Measurements from ENCODE around the gene SGF29. TPM values are rescaled to one million over a fixed set of nuclear protein-coding genes. Genes with fewer than 3 reads are reported as not detected.
"Not testable (repeated sequence)": the region's sequence is repeated elsewhere in the genome, so short reads cannot be mapped to it uniquely, and the experiment has no call there.

SGF29 gene
- total and polyA plus RNA-seq, 2 of the 8 experiments (the other 6 are each of a cell fraction or from before 2014, with no cell fraction given): 3.1 to 22.7 TPM

- H3K18ac ChIP-seq (ENCODE audit: extremely low read depth, low read length); H2BK5ac ChIP-seq (ENCODE audit: low read depth, low read length); H2AK5ac ChIP-seq (ENCODE audit: low read depth, low read length); FAIRE-seq; H3K23me2 ChIP-seq (ENCODE audit: low read depth, low read length); H3K79me2 ChIP-seq (ENCODE audit: control insufficient read depth in 1 of 2, insufficient read depth in 2 of 2, low read length in 2 of 2); H3K56ac ChIP-seq (replicated peaks; ENCODE audit: insufficient read length, low read depth, low read length); H3K27ac ChIP-seq (ENCODE audit: low read depth, low read length); H4K5ac ChIP-seq (ENCODE audit: insufficient read length, low read depth, low read length); H3K23ac ChIP-seq (ENCODE audit: insufficient read length); H3K4me3 ChIP-seq (ENCODE audit: extremely low read depth in 1 of 4, insufficient read depth in 2 of 4, low read depth in 3 of 4, low read length in 4 of 4); H3K36me3 ChIP-seq (ENCODE audit: control insufficient read depth in 2 of 4, insufficient read depth in 4 of 4, low read length in 3 of 4); H3K14ac ChIP-seq (ENCODE audit: insufficient read length); H2AFZ ChIP-seq (ENCODE audit: low read length); H2BK12ac ChIP-seq (ENCODE audit: low read depth, low read length); H3K4ac ChIP-seq (replicated peaks; ENCODE audit: insufficient read length, low read depth, low read length); H2BK15ac ChIP-seq (ENCODE audit: low read length); H3K79me1 ChIP-seq (ENCODE audit: low read depth, low read length); H4K91ac ChIP-seq (replicated peaks; ENCODE audit: insufficient read length, low read length); DNase-seq (ENCODE audit: low read depth in 1 of 2, low spot score in 2 of 2); H2BK120ac ChIP-seq (replicated peaks; ENCODE audit: low read depth, low read length); H4K20me1 ChIP-seq (replicated peaks in 1 of 2; ENCODE audit: control insufficient read depth in 1 of 2, insufficient read depth in 2 of 2, low read length in 2 of 2); H3K27me3 ChIP-seq (replicated peaks in 1 of 4; ENCODE audit: control insufficient read depth in 3 of 4, extremely low read depth in 1 of 4, insufficient read depth in 3 of 4, low read length in 3 of 4); CTCF ChIA-PET (ENCODE audit: partially characterized antibody); H3K4me2 ChIP-seq (ENCODE audit: insufficient read depth in 1 of 2, low read depth in 2 of 2, low read length in 2 of 2); H3K9me3 ChIP-seq (ENCODE audit: insufficient read depth in 2 of 2, low read depth in 1 of 2, low read length in 1 of 2); H3K9ac ChIP-seq (replicated peaks in 1 of 4; ENCODE audit: extremely low read depth in 1 of 4, low read depth in 3 of 4, low read length in 3 of 4); H4K8ac ChIP-seq (ENCODE audit: extremely low read depth, insufficient read depth, low read length): not testable (repeated sequence)
- POLR2A ChIA-PET (ENCODE audit: partially characterized antibody): interaction anchor here (1.3 kb wide), 1 partner anchor 9 kb away, joined by 3 read pairs; no protein-coding TSS in a partner anchor
- Histone ChIP-seq H3K4me1 (replicated peaks in 1 of 4; ENCODE audit: control insufficient read depth in 3 of 4, insufficient read depth in 4 of 4, low read length in 3 of 4) (peaks cover 2 to 15% (median 7%) of the 10 kb centered on the region in 4 experiments), H2BK20ac (ENCODE audit: low read length) (0 out of 2 replicates have a peak overlapping the region, but pooled peaks have one; percentile 48)
- 93% methylated on average over 3 of the region's 6 CpGs; no CpG with 5 or more reads in 1 of the 2 experiments for WGBS, 2 experiments (ENCODE audit: extremely low coverage in 1 of 2, insufficient coverage in 1 of 2, insufficient read length in 1 of 2, insufficient replicate concordance in 2 of 2, low coverage in 1 of 2, low lambda C conversion rate in 2 of 2, missing lambda C conversion rate in 1 of 2)
These were observed 41.7 kb downstream of the SGF29 start for GRCh38 chr16:28595451-28595850.

Measured in H1 (cell line).